Inflammatory macrophage treated with lipopolysaccharide for 1 hour (primary cell): ENCODE data around the gene EDIL3.
"Not testable (repeated sequence)": the region's sequence is repeated elsewhere in the genome, so short reads cannot be mapped to it uniquely, and the experiment has no call there.

Source experiments
- DNase-seq, 2 donors: peaks; one replicate each; pipeline ENCODE4 v3.0.0-alpha.2; 2020 to 2022

The EDIL3 gene

DNA sequence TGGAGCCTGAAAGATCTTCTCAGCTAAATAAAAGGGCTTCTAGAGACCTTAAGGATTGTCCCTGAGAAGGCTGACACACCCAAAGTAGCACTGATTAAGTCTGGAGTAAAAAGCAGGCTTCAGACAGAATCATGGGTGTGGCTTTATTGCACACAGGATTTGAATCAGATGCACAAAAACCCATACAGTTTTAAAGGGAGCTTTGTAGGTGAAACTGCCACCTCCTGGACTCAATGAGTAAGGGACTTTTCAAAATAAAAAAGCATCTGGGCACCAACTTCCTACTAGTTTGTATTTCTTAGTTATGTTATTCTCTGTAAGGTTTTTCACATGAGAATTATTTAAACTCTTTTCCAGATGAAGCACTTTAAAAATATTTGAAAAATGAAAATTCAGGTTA lies 129.4 kb downstream of the EDIL3 start:
- no peak for DNase-seq

DNA sequence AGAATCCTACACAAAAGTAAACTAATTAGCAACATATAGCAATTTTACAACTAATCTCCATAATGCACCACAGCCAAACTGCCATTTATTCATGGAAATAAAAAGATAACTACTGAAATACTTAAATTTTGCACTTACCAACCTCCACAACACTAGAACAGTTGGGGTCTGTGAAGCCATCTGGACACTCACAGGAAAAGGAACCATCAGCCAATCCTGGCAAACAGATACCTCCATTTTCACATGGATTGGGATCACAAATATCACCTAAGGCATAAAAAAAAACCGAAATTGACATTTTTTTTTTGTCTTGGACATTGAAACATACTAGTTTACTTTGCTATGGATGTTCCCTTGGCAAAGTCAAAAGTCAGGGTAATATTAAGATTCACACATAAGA lies 130.7 kb downstream of the EDIL3 start:
- DNase-seq: no peak

DNA sequence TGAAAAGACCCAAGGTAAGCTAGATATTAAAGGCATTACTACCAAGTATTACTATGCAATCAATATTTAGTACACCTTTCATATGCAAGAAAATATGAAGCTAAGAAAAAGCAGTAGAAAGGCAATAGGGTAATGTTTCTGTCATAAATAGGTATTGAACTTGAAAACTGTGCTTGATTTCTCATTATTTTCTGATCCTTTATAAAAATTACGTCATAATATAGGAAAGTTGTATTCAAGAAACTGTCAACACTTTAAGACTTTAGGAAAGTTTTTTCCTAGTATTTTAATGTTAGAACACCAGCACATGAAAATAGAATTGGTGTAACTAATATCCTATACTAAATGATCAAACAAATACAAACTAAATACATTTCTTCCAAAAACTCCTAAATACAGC lies 133.2 kb downstream of the EDIL3 start:
- DNase-seq: no peak

DNA sequence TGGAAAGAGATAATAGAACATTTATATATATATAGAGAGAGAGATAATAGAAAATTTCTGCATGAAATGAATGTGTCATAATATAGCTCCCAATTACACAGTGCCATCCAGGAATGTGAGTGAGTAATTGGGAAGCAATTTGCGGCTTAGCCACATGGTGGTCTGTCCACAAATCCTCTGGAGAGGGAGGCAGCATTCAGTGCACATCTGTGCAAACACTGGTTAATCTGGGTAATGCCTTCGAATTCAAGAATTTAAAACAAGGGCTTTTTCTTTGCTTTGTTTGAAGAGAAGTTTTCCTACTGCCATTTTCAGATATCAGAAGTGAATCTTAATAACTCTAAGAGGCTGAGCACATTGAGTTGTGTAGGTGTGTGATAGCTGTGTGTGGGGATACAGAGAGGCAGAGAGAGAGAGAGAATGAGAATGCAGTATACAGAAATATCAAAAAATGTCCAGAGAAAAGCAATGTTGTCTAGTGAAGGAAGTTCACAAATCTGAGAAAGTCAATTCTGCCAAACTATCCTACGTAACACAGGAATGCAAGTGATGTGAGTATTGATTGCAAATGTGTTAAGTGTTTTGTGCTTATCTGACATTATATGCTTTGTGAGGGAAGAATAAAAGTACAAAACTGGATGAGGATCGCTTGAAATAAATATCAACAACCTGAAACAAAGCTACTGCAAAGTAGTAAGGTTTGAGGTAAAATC lies 134.6 kb downstream of the EDIL3 start:
- DNase-seq: no peak

DNA sequence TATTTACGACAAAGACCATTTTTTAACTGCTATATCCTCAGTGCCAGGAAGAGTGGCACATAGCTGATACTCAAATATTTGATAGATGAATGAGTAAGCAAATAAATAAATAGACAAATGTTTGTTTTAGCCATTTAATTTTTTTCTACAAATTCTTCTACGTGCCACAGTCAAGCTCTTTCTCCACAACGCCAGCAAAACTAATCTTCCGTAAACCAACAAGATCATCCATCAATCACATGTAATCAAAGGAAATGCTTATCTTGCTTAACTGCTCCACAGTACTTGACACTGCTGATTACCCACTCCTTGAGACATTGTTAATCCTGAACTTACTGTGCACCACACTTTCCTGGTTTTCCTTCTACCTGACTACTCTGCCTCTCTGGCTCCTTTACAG lies 136.7 kb downstream of the EDIL3 start:
- no peak for DNase-seq

DNA sequence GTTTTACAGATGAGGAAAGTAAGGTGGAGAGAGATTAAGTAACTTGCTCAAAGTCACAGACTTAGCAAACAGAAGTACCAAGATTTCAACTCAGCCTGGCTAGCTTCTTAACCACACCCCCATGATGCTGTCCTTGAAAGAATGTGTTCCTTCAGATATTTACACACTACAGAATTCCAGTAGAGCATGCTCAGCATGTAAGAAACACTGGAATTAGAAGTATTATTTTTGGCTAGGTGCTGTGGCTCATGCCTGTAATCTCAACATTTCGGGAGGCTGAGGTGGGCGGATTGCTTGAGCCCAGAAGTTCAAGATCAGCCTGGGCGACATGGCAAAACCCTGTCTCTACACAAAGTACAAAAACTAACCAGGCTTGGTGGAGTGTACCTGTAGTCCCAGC lies 142.4 kb downstream of the EDIL3 start:
- no peak for DNase-seq

DNA sequence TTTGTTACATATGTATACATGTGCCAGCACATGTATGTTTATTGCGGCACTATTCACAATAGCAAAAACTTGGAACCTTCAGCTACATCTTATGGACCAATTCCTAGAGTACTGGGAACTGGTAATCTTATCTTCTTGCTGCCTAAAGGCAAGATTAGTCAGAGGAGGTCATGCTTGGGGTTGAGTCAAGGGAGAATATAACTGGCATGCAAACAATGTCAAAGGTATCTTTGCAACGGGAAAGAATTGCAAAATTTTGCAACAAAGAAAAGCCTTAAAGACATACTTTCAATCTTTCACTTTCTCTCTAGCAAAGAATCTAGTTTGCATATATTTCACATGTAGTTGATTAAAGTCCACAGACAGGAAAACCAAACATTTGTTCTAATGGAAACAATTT lies 145.2 kb downstream of the EDIL3 start:
- no peak for DNase-seq

DNA sequence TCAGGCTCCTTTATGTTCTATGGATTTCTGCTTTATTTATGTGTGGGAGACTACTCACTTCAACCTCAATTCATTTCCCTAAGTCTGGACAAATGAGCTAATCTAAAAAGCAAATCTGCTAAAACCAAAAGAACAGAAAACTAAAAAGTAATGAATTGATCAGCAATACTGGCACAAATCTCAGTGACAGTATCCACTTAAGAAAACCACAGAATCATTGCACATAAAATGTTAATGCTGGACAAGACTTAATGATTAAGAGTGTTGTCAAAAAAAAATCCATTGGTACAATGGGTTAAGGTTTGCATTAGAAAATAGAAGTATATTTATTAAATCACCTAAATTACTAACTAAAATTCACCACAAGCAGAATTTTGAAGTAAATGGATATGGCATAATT lies 147.6 kb downstream of the EDIL3 start:
- DNase-seq: no peak

DNA sequence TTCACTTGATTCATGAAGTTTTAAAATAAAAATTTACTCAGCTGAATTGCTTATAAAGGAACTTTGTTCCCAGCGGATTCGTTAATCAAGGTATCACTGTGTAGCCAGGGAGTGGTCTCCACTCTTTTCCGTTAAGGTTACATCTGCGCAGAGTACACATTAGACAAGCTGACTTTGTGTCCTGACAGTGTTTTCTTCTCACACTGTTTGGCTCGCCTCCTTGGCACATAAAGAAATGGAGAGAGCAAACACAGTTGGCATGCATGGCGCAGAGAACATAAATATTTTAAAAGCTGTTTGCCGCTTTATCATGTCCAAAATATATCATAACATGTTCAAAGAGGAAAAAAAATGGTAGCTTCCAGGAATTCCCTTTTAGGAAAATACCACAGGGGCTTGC lies 153.2 kb downstream of the EDIL3 start:
- DNase-seq: no peak

DNA sequence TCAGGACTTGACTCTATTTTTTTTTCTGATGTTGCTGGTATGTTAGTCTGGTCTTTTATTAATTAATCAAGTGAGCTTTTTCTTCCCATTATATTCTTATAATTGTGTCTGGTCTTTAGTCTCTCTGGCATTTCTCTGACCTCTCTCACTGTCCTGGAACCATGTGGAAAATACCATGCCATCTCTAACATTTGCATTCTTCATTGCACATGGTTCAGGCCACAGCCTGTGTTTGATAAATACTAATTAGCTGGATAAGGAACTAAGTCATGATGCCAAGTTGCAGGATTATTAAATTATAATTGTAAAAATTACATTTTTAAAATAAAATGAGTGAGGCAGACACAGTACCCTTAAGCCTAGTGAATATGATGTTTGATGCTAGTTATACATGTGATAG lies 155.6 kb downstream of the EDIL3 start:
- DNase-seq: no peak

DNA sequence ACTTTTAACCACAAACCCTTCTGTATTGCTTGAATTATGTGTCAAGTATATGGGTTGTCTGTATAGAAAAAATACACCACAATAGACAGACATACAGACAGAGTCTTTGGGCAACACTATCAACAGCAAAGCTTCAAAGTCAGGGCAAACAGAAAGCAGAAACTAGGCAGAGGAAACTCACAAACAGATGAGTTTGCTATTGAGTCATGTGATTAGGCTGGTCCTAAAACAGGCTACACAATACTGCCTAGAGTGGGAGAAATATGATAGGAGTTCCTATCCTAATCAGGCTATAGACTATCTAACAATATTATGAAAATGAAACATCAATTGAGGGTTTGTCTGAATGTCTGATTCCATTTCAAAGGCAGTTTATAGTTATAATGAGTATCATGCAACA lies 156.4 kb downstream of the EDIL3 start:
- no peak for DNase-seq

DNA sequence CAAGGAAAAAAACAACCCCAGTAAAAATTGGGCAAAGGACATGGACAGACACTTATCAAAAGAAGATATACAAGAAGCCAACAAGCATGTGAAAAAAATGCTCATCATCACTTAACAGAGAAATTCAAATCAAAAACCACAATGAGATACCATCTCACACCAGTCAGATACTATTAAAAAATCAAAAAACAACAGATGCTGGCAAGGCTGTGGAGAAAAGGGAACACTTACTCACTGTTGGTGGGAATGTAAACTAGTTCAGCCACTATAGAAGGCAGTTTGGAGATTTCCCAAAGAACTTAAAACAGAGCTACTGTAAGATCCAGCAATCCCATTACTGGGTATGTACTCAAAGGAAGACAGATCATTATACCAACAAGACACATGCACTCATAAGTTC lies 157.4 kb downstream of the EDIL3 start:
- no peak for DNase-seq

DNA sequence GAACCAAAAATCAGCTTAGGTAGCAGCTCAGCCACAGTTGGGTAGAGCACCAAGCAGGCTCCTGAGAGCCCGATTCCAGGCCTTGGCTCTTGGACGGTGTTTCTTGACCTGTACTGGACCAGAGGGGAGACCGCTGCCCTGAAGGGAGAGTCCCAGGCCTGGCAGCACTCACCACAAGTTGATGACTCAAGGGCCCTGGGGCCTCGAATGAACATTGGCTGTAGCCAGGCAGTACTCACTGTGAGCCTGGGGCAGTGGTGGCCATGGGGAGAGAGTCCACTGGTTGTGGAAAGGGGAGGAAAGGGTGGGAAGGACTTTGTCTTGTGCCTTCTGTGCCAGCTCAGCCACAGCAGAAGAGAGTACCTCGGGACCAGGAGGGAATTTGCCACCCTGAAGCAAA lies 166.1 kb downstream of the EDIL3 start:
- no peak for DNase-seq

DNA sequence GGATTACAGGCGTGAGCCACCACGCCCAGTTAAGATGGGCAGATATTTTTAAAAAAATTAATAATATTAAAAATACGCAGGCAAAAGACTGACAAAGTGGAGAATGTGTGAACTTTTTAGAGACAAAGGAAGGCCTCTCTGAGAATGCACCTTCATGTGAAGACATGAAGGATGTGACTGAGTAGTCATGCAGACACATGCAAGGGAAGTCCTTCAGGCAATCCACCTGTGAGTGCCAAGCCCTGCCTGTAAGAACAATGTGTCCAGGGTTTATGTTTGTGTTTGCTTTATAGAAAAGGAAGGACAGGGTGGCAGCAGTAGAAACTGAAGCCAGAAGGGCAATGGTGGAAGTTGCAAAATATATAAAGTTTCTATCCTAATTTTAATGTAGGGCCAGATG lies 169.2 kb downstream of the EDIL3 start:
- DNase-seq: no peak

DNA sequence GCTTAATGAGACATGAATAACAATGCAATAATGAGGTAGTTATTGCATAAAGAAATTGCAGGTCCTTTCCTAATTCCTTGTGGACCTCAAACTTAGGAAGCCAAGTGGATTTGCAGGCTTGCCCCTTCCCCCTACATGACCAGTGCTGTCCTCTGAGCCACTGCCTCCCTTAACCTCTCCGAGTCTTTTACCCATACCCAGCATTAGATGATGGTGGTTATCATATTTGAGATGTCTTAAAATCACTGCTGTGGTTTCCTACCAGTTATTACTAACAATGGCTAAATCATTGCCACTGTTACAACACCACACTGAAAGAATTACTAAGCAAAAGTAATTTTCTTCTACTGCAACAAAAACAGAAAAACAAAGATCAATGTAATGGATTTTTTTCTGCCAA lies 170.8 kb downstream of the EDIL3 start:
- DNase-seq: no peak

DNA sequence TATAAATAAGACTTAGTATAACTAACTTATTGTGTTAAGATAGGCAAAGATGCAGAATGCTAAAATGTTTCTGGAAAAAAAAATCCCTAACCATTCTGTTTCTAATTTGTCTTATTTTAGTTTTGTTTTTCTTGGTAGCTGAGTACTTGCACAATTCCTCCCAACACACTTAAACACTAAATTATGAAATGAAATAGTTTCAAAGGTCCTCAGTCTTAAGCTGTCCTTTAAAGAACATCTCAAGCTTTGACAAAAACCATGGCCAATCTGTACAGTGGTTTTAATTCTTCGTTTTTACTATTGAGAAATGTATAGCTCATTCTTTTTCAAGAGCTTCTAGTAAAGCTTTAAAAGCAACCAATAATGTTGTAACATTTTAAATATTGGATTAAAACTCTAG lies 171.5 kb downstream of the EDIL3 start:
- no peak for DNase-seq

DNA sequence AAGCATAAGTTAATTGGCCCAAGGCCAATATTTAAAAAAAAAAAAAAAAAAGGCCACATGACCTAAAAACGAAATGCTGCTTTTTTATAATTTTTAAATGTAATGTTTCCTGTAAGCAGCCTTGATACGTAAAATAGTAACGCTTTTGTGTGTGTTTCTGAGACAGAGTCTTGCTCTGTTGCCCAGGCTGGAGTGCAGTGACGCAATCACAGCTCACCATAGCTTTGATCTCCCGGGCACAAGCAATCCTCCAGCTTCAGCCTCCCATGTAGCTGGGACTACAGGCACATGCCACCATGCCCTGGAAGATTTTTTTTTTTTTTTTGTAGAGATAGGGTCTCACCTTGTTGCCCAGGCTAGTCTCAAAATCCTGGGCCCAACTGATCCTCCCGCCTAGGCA lies 179.9 kb downstream of the EDIL3 start:
- no peak for DNase-seq

DNA sequence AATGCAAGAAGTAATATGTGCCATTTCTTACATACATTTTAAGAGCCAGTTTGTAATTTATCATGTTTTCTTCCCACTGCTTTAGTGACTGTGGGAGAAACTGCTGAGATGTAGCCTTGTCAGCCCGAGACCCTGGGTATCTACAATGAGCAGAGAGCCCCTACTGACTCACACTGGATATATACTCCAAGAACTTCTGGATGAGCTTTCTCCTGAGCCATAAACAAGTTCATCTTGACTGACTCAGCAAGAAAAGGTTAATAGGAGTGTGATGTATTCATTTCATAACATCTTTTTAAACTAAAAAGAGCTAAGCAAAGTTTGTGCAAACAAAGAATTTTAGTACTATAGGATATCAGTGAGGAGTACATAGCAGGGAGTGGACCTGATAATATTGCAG lies 182.5 kb downstream of the EDIL3 start:
- no peak for DNase-seq

DNA sequence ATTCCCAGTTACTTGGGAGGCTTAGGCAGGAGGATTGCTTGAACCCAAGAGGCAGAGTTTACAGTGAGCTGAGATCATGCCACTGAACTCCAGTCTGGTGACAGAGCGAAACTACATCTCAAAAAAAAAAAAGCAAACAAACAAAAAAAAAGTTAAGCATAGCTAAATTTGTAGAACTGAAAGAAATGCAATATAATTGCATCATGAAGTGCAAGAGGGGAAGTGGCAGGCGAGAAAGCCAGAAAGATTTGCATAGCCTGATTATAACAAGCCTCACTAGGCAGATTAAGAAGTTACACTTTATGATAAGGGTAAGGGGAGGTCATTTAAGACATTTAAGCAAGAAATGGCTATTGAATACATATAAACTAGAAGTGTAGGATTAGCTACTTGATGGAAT lies 187.1 kb downstream of the EDIL3 start:
- DNase-seq: peak; percentile 49 to 50

DNA sequence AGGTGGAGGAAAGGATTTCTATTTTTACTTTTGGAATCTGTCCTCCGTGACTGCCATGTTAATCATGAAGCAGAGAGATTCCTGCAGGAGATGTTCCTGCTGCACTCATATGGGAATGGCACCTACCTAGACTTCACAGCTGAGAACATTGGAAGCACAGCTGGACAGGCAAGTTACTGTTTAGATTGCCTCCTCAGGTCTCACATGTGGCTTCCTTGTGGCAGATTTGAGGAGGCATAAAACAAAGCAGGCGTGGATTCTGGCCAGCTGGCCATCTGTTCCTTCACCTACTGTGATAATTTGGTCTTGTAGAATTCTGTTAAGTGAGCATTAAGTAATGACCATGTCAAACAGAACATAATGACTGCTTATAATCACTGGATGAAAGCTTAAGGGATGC lies 193.4 kb downstream of the EDIL3 start:
- no peak for DNase-seq

DNA sequence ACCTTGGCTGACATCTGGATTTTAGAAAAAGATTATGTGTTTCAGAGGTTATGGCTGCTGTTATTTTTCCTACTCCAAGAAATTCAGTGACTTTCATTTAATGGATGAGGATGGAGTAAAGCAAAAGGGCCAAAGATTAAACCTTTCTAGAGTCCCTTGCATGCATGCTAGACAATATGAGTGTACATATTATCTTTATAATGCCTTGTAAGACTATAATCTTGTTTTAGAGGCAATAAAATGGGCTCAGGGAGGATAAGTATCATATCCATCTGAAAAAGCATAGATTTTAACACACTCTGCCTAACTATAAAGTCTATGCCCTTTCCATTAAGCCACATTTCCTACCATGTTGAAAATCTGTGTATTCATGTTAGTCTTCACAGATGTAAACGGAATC lies 199.8 kb downstream of the EDIL3 start:
- DNase-seq: no peak

DNA sequence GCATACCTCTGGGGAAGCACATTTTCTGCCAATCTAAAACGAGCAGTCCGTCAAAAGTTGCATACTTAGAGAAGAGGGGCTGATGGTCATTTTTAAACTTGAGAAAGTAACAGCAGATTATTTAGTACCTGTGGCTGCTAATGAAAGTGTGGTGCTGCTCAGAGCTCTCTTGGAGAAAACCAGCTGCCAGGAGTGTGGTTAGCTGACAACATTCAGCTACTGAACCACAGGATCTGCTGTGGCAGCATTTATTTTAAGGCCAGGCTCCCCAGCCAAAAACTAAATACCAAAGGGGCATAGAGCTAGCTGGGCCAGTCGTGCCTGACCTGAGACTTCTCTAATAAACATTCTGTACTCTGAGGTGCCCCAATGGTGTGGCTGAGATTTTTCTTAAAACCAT lies 203.6 kb downstream of the EDIL3 start:
- DNase-seq: no peak

DNA sequence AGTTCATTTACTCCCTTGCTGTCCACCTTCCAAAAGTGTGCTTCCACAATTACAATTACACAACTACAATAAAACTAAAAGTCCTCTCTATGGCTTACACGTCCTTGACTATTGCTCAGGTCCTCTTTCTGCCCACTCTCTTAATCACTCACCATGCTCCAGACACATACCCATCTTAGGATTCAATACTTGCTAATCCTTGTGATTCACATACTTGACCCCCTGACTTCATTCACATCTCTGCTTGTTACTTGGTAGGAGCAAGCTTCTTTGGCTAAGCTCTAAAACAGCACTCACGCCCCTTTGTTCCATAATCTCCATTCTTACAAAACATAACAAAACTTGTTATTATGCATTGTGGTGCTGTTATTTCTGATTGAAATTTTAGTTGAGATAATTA lies 215.8 kb downstream of the EDIL3 start:
- DNase-seq: no peak

DNA sequence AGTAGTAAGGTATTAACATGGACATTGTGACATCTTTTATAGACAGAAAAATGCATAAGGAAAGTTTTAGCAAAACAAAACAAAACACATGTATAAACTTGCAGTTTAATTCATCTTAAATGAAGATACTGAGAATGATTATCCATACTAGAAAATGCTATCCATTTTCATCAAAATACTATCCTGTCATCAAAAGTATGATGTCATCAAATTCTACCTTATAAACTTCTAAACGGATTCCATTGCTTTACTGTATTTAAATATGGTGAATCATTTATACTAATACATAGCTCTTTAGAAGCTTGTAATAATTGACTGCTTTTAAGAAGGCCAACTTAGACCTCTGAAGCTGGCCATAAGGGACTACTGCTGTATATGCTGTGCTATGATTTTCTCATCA lies 221.0 kb downstream of the EDIL3 start:
- DNase-seq: no peak

DNA sequence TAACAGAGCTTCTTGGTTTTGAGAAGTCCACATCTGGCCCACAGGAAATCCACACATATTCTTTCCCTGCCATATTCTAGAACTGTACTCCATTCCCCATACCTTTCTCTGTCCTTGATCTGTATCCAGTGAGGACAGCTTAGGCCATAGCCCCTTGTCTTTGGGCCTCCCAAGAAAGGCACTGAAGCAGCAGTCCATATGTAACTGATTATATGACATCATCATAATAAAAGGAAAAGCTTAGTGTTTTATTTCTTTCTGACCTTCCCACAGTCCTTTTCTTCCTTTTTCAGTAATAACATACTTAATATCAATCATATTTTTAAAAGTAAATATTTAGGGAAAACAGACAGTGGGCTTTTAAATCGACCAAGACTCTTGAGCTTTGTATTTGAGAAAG lies 222.0 kb downstream of the EDIL3 start:
- DNase-seq: no peak

DNA sequence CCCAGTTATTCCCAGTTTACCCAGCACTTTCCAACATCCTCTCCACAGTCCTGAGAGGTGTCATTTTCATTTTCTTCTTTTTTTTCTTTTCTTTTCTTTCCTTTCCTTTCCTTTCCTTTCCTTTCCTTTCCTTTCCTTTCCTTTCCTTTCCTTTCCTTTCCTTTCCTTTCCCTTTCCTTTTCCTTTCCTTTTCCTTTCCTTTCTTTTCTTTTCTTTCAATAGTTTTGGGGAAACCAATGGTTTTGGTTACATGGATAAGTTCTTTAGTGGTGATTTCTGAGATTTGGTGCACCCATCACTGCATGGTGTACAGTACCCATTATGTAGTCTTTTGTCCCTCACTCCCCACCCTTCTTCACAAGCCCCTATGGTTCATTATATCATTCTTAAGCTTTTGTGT lies 224.0 kb downstream of the EDIL3 start:
- not testable (repeated sequence) for DNase-seq
